NCI-H146 treated with DMSO at 0.1 percent for 48 hours (cell line): Measurements from ENCODE around the gene NR2C2.

ENCODE experiments used
- DNase-seq: peaks from one replicate; lab custom pipeline; 2025; ENCODE audit not compliant: unreplicated experiment; lab: John Stamatoyannopoulos, UW

NR2C2 gene

GRCh38 chr3:15096046-15096445, 148.7 kb downstream of the NR2C2 start:
- no peak for DNase-seq

DNA sequence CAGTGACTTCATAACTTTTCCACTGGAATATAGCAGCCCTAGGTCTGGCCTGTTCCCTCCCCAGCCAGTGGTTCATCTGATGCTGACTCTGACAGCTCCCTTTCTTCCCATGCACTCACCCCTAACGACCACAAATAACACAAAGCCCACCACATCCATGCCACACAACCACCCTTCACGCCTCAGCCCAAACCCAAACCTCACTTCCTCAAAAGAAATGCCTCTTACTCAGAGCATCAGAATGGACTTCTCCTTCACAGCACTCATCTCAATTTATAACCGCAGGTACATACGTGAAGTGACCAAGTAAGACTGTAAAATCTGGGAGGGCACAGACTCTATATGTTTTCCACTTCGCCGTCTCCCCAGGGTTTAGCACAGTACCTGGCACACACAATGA, 150.5 kb downstream of the NR2C2 start:
- no peak for DNase-seq
